ENCODE results near the gene RMC1.

The RMC1 gene

GRCh38 chr18:23547306-23547705 is 44.0 kb downstream of the RMC1 start:
- Histone ChIP-seq H3K27me3 (ENCODE audit: low read depth, low read length) (no peaks in the 10 kb centered on the region), H4K20me1 (ENCODE audit: insufficient read depth, low read length) (no peaks in the 10 kb centered on the region; the same call in 1 of the 2 replicates), H3K4me2 (ENCODE audit: low read length) (no peak overlapping the region), H3K4me3 (ENCODE audit: low read length) (no peak overlapping the region), H3K36me3 (replicated peaks; ENCODE audit: low read depth, low read length) (peaks cover 25% of the 10 kb centered on the region), H3K27ac (ENCODE audit: low read length) (no peak overlapping the region), H3K79me2 (ENCODE audit: low read length) (no peaks in the 10 kb centered on the region), H3K9me3 (ENCODE audit: insufficient read depth, low read length) (no peaks in the 10 kb centered on the region), H2AFZ (ENCODE audit: low read depth, low read length) (no peak overlapping the region), H3K4me1 (ENCODE audit: low read length) (no peaks in the 10 kb centered on the region), H3K9ac (ENCODE audit: low read length) (no peak overlapping the region)
- TF ChIP-seq EZH2phosphoT487 (IDR thresholded peaks at IDR 0.05; ENCODE audit: low read depth) (no peak), CTCF (IDR thresholded peaks at IDR 0.05; ENCODE audit: low read depth, low read length) (no peak)

- Histone ChIP-seq H4K20me1 (ENCODE audit: insufficient read depth, low read length) (no peaks in the 10 kb centered on the region; the same call in 1 of the 2 replicates), H3K79me2 (ENCODE audit: low read length) (no peaks in the 10 kb centered on the region), H3K9ac (ENCODE audit: low read length) (no peak overlapping the region), H2AFZ (ENCODE audit: low read depth, low read length) (no peak overlapping the region), H3K9me3 (ENCODE audit: insufficient read depth, low read length) (no peaks in the 10 kb centered on the region), H3K4me1 (ENCODE audit: low read length) (no peaks in the 10 kb centered on the region), H3K4me3 (ENCODE audit: low read length) (no peak overlapping the region), H3K4me2 (ENCODE audit: low read length) (no peak overlapping the region), H3K27me3 (ENCODE audit: low read depth, low read length) (no peaks in the 10 kb centered on the region), H3K36me3 (replicated peaks; ENCODE audit: low read depth, low read length) (peaks cover 25% of the 10 kb centered on the region), H3K27ac (ENCODE audit: low read length) (no peak overlapping the region)
- TF ChIP-seq EZH2phosphoT487 (IDR thresholded peaks at IDR 0.05; ENCODE audit: low read depth) = no peak
- TF ChIP-seq CTCF (IDR thresholded peaks at IDR 0.05; ENCODE audit: low read depth, low read length) = no peak
Observed at GRCh38 chr18:23547846-23548245, 44.5 kb downstream of the RMC1 start.

- H4K20me1 ChIP-seq (ENCODE audit: insufficient read depth, low read length) = no peaks in the 10 kb centered on the region; the same call in 1 of the 2 replicates
- peaks cover 27% of the 10 kb centered on the region for H3K36me3 ChIP-seq (replicated peaks; ENCODE audit: low read depth, low read length)
- H3K9ac ChIP-seq (ENCODE audit: low read length) = no peak overlapping the region
- H3K4me3 ChIP-seq (ENCODE audit: low read length) = no peak overlapping the region
- TF ChIP-seq CTCF (IDR thresholded peaks at IDR 0.05; ENCODE audit: low read depth, low read length) = no peak
- TF ChIP-seq EZH2phosphoT487 (IDR thresholded peaks at IDR 0.05; ENCODE audit: low read depth) = no peak
- H3K27ac ChIP-seq (ENCODE audit: low read length) = no peak overlapping the region
- H3K27me3 ChIP-seq (ENCODE audit: low read depth, low read length) = no peaks in the 10 kb centered on the region
- no peaks in the 10 kb centered on the region for H3K9me3 ChIP-seq (ENCODE audit: insufficient read depth, low read length)
- H3K79me2 ChIP-seq (ENCODE audit: low read length) = no peaks in the 10 kb centered on the region
- no peaks in the 10 kb centered on the region for H3K4me1 ChIP-seq (ENCODE audit: low read length)
- no peak overlapping the region for H3K4me2 ChIP-seq (ENCODE audit: low read length)
- no peak overlapping the region for H2AFZ ChIP-seq (ENCODE audit: low read depth, low read length)
Observed at GRCh38 chr18:23548275-23548674, 45.0 kb downstream of the RMC1 start.

- H3K27ac ChIP-seq (ENCODE audit: low read length) = no peak overlapping the region
- TF ChIP-seq EZH2phosphoT487 (IDR thresholded peaks at IDR 0.05; ENCODE audit: low read depth) (no peak), CTCF (IDR thresholded peaks at IDR 0.05; ENCODE audit: low read depth, low read length) (no peak)
- no peak overlapping the region for H2AFZ ChIP-seq (ENCODE audit: low read depth, low read length)
- no peaks in the 10 kb centered on the region for H3K4me1 ChIP-seq (ENCODE audit: low read length)
- no peaks in the 10 kb centered on the region for H3K9me3 ChIP-seq (ENCODE audit: insufficient read depth, low read length)
- H3K36me3 ChIP-seq (replicated peaks; ENCODE audit: low read depth, low read length) = peaks cover 28% of the 10 kb centered on the region
- H3K9ac ChIP-seq (ENCODE audit: low read length) = no peak overlapping the region
- H3K79me2 ChIP-seq (ENCODE audit: low read length) = no peaks in the 10 kb centered on the region
- H3K4me3 ChIP-seq (ENCODE audit: low read length) = no peak overlapping the region
- no peaks in the 10 kb centered on the region; the same call in 1 of the 2 replicates for H4K20me1 ChIP-seq (ENCODE audit: insufficient read depth, low read length)
- no peak overlapping the region for H3K4me2 ChIP-seq (ENCODE audit: low read length)
- no peaks in the 10 kb centered on the region for H3K27me3 ChIP-seq (ENCODE audit: low read depth, low read length)
Observed at GRCh38 chr18:23548719-23549118, 45.4 kb downstream of the RMC1 start.
